Type B pancreatic cell (in vitro differentiated cells): ENCODE data around the gene RASAL2. TPM values are rescaled to one million over a fixed set of nuclear protein-coding genes. Genes with fewer than 3 reads are reported as not detected.
A peak's percentile ranks its signal among the peaks of the same experiment; 100 is the strongest.

Experiments used
- DNase-seq: peaks from one replicate; pipeline ENCODE4 v3.0.0; 2021; ENCODE audit warnings: mixed read lengths; ENCODE audit not compliant: unreplicated experiment; ENCODE audit errors: extremely low spot score
- H3K27ac Mint-ChIP-seq: 2 replicates; pipeline ENCODE4 v1.8.0; 2021; ENCODE audit warnings: mild to moderate bottlenecking, mixed read lengths
- H3K27me3 Mint-ChIP-seq: 2 replicates; pipeline ENCODE4 v1.8.0; 2021; ENCODE audit warnings: mixed read lengths
- H3K36me3 Mint-ChIP-seq: 2 replicates; pipeline ENCODE4 v1.8.0; 2021; ENCODE audit warnings: mixed read lengths
- H3K4me1 Mint-ChIP-seq: one replicate; pipeline ENCODE4 v1.8.0; 2021; ENCODE audit warnings: mixed read lengths; ENCODE audit not compliant: unreplicated experiment
- H3K4me3 Mint-ChIP-seq: 2 replicates; pipeline ENCODE4 v1.8.0; 2021; ENCODE audit warnings: mild to moderate bottlenecking, mixed read lengths
- H3K9me3 Mint-ChIP-seq: 2 replicates; pipeline ENCODE4 v1.8.0; 2021; ENCODE audit warnings: mixed read lengths
- CTCF ChIP-seq: fragments of 200-600 bp; sonication (generic); conservative IDR thresholded peaks from 2 replicates; pipeline ENCODE4 v1.5.0; 2021; ENCODE audit warnings: antibody characterized with exemption, mild to moderate bottlenecking
- total RNA-seq: library from RNA; stranded (reverse); gene quantifications from 2 replicates; pipeline ENCODE4 v1.2.1, GENCODE V29; 2021; ENCODE audit warnings: low replicate concordance

The RASAL2 gene
- total RNA-seq, 1 donor from 2014 or later, result 21.8 TPM

DNA sequence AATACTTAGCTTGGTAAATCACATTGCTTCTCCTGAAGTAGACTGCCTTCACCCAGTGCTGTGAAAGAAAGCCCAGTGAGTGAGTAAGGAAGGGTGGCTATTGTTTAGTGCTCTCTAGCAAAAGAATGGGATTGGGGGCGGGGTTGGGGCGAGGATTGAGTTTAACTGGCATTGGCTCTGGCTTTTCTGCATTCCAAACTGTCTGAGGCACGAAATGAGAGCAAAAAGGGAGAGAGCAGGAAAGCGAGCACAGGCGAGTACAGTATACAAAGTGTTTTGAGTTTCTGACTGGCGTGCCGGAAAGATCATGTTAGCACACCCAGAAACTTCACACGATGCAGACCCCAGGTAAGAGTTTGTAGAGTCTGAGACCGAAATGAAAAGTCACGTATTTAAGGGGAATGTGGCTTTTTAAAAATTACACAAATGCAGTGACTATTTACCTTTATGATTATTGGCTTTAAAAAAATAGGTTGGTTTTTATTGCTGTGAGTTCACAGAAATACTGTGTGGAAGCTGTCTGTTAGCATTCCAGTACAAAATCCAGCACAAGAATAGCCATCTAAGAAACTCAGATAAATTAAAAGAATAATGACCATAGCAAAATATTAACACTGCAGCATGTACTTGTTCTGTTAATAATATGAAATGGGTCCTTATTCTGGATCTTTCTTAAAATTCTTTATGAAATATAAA is 247.5 kb downstream of the RASAL2 start:
- Mint-ChIP-seq H3K9me3 (no peaks in the 10 kb centered on the region), H3K27me3 (no peaks in the 10 kb centered on the region), H3K4me3 (peak overlapping the region; percentile 87), H3K27ac (peak overlapping the region; percentile 96), H3K36me3 (peaks cover 3% of the 10 kb centered on the region), H3K4me1 (peaks cover 20% of the 10 kb centered on the region)
- no peak for TF ChIP-seq CTCF
- DNase-seq, result peak; percentile 76

DNA sequence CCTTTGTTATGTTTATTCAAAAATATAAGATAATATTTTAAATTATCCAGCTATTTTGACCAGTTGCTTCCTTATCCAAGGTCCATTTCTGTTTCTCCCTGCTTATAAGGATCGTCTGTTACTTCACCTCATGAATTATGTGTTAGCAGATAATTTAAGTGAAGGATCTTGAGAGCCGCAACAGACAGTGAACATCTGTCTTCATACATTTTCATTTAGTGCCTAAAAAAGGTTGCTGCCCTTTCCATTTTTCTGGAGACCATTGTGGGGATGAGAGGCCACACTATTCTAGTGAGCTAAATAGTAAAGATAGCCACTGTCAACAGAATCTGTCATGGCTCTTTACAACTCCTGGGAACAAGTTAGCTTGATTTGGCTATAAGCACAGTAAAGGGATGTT is 248.8 kb downstream of the RASAL2 start:
- no peaks in the 10 kb centered on the region for H3K27me3 Mint-ChIP-seq
- H3K4me1 Mint-ChIP-seq, result peaks cover 20% of the 10 kb centered on the region
- TF ChIP-seq CTCF, result no peak

DNA sequence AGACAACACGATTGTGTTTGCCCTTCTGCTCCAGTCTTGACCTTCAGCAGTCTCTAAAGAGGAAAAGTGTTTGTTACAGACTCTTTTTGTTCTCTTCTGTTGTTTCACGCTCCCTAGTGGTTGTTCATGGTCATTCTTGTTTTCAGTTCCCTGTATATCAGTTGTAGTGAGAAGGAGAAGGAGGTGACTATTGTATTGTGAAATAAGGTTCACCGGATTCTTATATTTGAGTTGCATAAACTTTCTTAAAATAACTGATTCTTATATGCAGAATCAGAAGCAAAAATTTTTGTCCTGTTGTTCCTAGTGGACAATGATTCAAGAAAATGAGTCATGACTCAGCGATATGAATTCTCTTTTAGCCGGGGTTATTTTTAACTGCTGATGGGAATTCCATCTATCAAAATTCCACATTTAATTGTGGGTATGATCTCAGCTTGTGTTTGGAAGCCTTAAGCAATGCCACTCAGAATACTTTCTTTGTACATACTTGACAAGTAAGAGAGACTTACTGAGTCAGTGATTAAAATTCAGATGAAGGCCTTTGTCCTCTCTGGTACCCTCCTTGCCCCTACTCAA is 250.7 kb downstream of the RASAL2 start:
- Mint-ChIP-seq H3K27ac (peak overlapping the region; percentile 67), H3K9me3 (no peaks in the 10 kb centered on the region), H3K4me3 (peak overlapping the region; percentile 56), H3K4me1 (peaks cover 20% of the 10 kb centered on the region), H3K36me3 (no peaks in the 10 kb centered on the region), H3K27me3 (no peaks in the 10 kb centered on the region)
- no peak for DNase-seq
- peak; percentile 74 for TF ChIP-seq CTCF

More for the DNA sequence above, 248.8 kb downstream of the RASAL2 start:
- no peaks in the 10 kb centered on the region for H3K36me3 Mint-ChIP-seq
- H3K4me3 Mint-ChIP-seq, result peak overlapping the region; percentile 75
- DNase-seq, result no peak
- peak overlapping the region; percentile 80 for H3K27ac Mint-ChIP-seq
- no peaks in the 10 kb centered on the region for H3K9me3 Mint-ChIP-seq

GRCh38 chr1:178345238-178345637 is 251.3 kb downstream of the RASAL2 start:
- no peak for TF ChIP-seq CTCF
- peak overlapping the region; percentile 56 for H3K4me3 Mint-ChIP-seq
- no peaks in the 10 kb centered on the region for H3K36me3 Mint-ChIP-seq
- H3K4me1 Mint-ChIP-seq, result peaks cover 20% of the 10 kb centered on the region
- peak overlapping the region; percentile 67 for H3K27ac Mint-ChIP-seq
- DNase-seq, result no peak
- H3K9me3 Mint-ChIP-seq, result no peaks in the 10 kb centered on the region
- no peaks in the 10 kb centered on the region for H3K27me3 Mint-ChIP-seq

DNA sequence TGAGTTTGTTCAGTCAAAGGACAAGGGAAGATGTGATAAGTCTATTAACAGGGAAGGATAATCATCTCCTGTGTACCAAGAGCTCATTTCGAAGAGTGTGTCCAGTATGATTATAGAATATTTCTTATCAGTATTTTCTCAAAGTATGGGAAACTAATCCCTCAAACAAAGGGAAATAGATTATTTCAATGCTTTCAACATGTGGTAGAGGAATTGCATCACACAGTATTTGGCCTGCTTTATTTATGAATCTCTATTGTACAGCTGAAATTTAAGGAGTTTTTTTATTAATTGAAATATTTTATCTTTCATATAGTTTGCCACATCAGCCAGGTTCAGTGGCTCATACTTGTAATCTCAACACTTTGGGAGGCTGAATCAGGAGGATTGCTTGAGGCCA is 251.9 kb downstream of the RASAL2 start:
- H3K27ac Mint-ChIP-seq, result peak overlapping the region; percentile 67
- H3K4me1 Mint-ChIP-seq, result peaks cover 20% of the 10 kb centered on the region
- TF ChIP-seq CTCF, result no peak
- H3K36me3 Mint-ChIP-seq, result peaks cover 2% of the 10 kb centered on the region
- no peaks in the 10 kb centered on the region for H3K9me3 Mint-ChIP-seq
- no peak overlapping the region for H3K4me3 Mint-ChIP-seq
- no peaks in the 10 kb centered on the region for H3K27me3 Mint-ChIP-seq
- DNase-seq, result no peak
